Endodermal cell (in vitro differentiated cells): ENCODE measurements around the gene RAB3D. TPM values are rescaled to one million over a fixed set of nuclear protein-coding genes. Genes with fewer than 3 reads are reported as not detected.
A peak's percentile ranks its signal among the peaks of the same experiment; 100 is the strongest.

Experiments used
- DNase-seq: peaks from one replicate; pipeline ENCODE4 v3.0.0-alpha.2; 2017
- H3K27ac ChIP-seq: 2 replicates; pipeline ENCODE4 v1.5.1; 2013; ENCODE audit warnings: mild to moderate bottlenecking, low read depth, low read length, moderate library complexity
- H3K27me3 ChIP-seq: 2 replicates; pipeline ENCODE4 v1.6.1; 2013; ENCODE audit warnings: mild to moderate bottlenecking, low read length, moderate library complexity; ENCODE audit not compliant: insufficient read depth, control insufficient read depth, poor library complexity, severe bottlenecking
- H3K36me3 ChIP-seq: 2 replicates; pipeline ENCODE4 v1.7.0; 2013; ENCODE audit warnings: mild to moderate bottlenecking, low read length, moderate library complexity; ENCODE audit not compliant: control insufficient read depth, insufficient read depth
- H3K4me1 ChIP-seq: one replicate; pipeline ENCODE4 v1.7.0; 2013; ENCODE audit warnings: low read length; ENCODE audit not compliant: control insufficient read depth, insufficient read depth
- H3K4me3 ChIP-seq: 2 replicates; pipeline ENCODE4 v1.5.1; 2013; ENCODE audit warnings: mild to moderate bottlenecking, low read length, moderate library complexity
- H3K9ac ChIP-seq: 2 replicates; pipeline ENCODE4 v1.6.1; 2013; ENCODE audit warnings: mild to moderate bottlenecking, low read length, moderate library complexity; ENCODE audit not compliant: poor library complexity, severe bottlenecking; ENCODE audit errors: extremely low read depth
- H3K9me3 ChIP-seq: 2 replicates; pipeline ENCODE4 v1.6.1; 2013; ENCODE audit warnings: mild to moderate bottlenecking, low read length, moderate library complexity; ENCODE audit not compliant: control insufficient read depth
- H3K27ac Mint-ChIP-seq: 2 replicates; pipeline ENCODE4 v1.8.0; 2020; ENCODE audit warnings: mixed read lengths
- H3K27me3 Mint-ChIP-seq: 2 replicates; pipeline ENCODE4 v1.8.0; 2021; ENCODE audit warnings: mild to moderate bottlenecking, mixed read lengths; ENCODE audit not compliant: insufficient read depth
- H3K36me3 Mint-ChIP-seq: 2 replicates; pipeline ENCODE4 v1.8.0; 2020; ENCODE audit warnings: low read depth, mixed read lengths
- H3K4me1 Mint-ChIP-seq: 2 replicates; pipeline ENCODE4 v1.8.0; 2020; ENCODE audit warnings: mixed read lengths
- H3K4me3 Mint-ChIP-seq: 2 replicates; pipeline ENCODE4 v1.8.0; 2020; ENCODE audit warnings: mild to moderate bottlenecking, moderate library complexity, mixed read lengths
- H3K9me3 Mint-ChIP-seq: 2 replicates; pipeline ENCODE4 v1.8.0; 2020; ENCODE audit warnings: mild to moderate bottlenecking, mixed read lengths
- WGBS, 2 experiments: methylation state at CpG; one replicate each; pipeline versions ENCODE4 v1.1.5 to v1.1.7; 2013; ENCODE audit warnings: missing lambda C conversion rate in 2 of 2, mixed read lengths in 1 of 2; ENCODE audit not compliant: insufficient coverage in 1 of 2, insufficient read length in 1 of 2; 5-methylcytosine and 5-hydroxymethylcytosine counted together
- total RNA-seq, 2 donors: library from RNA; stranded (reverse); fragmentation: NEBNext Ultra II Directional in 1 of 2; extraction: Animal tissue kit (Norgen Biotek cat#: 25700) in 1 of 2; gene quantifications; 2 replicates in 1 of 2; 3 replicates in 1 of 2; pipeline ENCODE4 v1.2.1, GENCODE V29; 2021
- TF ChIP-seq, protein P1 (sequence below): fragments of 200-600 bp; sonication (generic); conservative IDR thresholded peaks from 2 replicates; pipeline ENCODE4 v1.5.0; 2021; ENCODE audit warnings: antibody characterized with exemption, mild to moderate bottlenecking

RAB3D gene
- total RNA-seq, 2 donors from 2014 or later, result 37.2 to 43.2 TPM

DNA sequence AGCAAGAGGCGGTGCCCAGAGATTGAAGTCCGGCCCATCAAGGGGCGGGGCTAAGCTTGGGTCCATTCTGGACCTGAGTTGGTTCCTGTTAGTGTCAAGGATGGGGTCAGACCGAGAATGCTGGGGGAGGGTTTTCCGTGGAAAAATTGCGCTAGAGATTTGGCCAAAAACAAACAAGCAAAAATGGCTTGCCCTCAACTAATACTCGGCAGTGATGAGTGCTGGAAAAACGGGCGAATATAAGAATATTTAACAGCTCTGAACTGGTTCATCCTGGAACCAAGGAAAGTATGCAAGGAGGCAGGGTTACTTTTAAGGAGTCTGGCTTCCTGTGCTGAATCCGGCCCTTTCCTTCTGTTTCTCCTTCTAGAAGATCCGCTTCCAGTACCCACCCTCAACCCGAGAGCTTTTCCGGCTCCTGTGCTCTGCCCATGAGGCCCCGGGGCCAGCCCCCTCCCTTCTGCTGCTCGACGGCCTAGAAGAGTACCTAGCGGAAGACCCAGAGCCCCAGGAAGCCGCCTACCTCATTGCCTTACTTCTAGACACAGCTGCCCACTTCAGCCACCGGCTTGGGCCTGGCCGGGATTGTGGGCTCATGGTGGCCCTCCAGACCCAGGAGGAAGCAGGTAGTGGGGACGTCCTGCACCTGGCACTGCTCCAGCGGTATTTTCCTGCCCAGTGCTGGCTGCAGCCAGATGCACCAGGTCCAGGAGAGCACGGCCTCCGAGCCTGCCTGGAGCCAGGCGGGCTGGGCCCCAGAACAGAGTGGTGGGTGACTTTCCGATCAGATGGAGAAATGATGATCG is 35.9 kb upstream of the RAB3D start:
- H3K9me3 ChIP-seq, result no peaks in the 10 kb centered on the region
- H3K4me3 ChIP-seq, result peak overlapping the region; percentile 81
- WGBS, 2 experiments, result 44 to 57% methylated on average over 21 to 27 of the region's 27 CpGs
- no peak overlapping the region for H3K27ac ChIP-seq
- H3K9me3 Mint-ChIP-seq, result no peaks in the 10 kb centered on the region
- DNase-seq, result peak; percentile 83
- no peak overlapping the region for H3K4me3 Mint-ChIP-seq
- TF ChIP-seq, protein P1, sequence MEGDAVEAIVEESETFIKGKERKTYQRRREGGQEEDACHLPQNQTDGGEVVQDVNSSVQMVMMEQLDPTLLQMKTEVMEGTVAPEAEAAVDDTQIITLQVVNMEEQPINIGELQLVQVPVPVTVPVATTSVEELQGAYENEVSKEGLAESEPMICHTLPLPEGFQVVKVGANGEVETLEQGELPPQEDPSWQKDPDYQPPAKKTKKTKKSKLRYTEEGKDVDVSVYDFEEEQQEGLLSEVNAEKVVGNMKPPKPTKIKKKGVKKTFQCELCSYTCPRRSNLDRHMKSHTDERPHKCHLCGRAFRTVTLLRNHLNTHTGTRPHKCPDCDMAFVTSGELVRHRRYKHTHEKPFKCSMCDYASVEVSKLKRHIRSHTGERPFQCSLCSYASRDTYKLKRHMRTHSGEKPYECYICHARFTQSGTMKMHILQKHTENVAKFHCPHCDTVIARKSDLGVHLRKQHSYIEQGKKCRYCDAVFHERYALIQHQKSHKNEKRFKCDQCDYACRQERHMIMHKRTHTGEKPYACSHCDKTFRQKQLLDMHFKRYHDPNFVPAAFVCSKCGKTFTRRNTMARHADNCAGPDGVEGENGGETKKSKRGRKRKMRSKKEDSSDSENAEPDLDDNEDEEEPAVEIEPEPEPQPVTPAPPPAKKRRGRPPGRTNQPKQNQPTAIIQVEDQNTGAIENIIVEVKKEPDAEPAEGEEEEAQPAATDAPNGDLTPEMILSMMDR, result no peak
- H3K27me3 ChIP-seq, result no peaks in the 10 kb centered on the region
- H3K4me1 ChIP-seq, result peaks cover 4% of the 10 kb centered on the region
- peaks cover 32% of the 10 kb centered on the region for H3K36me3 Mint-ChIP-seq
- no peaks in the 10 kb centered on the region for H3K27me3 Mint-ChIP-seq
- no peak overlapping the region for H3K27ac Mint-ChIP-seq
- H3K9ac ChIP-seq, result no peak overlapping the region
- H3K4me1 Mint-ChIP-seq, result no peaks in the 10 kb centered on the region
- peaks cover 20% of the 10 kb centered on the region for H3K36me3 ChIP-seq

DNA sequence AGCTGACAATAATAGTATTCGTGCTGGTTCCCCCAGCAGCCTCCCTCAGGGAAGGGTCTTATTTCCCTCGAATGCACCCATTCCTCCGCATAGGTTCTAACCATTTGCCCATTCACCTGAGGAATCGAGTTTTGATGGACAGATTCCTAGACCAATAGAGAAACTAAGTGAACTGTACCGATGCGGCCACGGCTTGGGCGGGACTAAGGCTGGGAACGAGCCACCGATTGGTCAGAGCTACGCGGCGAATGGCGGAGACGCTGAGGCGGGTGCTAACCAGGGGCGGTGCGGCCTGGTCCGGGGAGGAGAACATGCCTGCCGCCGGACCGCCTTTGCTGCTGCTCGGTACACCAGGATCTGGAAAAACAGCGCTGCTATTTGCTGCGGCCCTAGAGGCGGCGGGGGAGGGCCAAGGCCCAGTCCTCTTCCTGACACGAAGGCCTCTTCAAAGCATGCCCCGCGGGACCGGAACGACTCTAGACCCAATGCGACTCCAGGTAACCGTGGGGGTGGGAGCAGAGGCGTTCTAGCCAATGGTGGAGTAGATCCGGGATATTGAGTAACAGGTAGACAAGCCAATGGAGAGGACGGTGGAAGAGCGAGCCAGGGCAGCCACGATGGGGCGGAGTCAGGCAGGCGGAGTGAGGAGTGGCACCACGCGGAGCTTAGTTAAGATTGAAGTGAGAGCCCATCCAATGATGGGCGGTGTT is 35.1 kb upstream of the RAB3D start, which contains the start of gene SWSAP1:
TSS of gene SWSAP1 (plus strand) at position 234 of the 710 bp plus-strand sequence. CDS start at position 249, 15 bp downstream.
- WGBS, 2 experiments, result 0 to 1% methylated on average over 43 to 44 of the region's 44 CpGs
- peak; percentile 99 for DNase-seq
- Histone ChIP-seq H3K9ac (peak within 1 kb of the TSS; percentile 73), H3K4me3 (peak within 1 kb of the TSS; percentile 81), H3K36me3 (peaks cover 13% of the 10 kb centered on the region), H3K4me1 (peaks cover 4% of the 10 kb centered on the region), H3K27me3 (no peaks in the 10 kb centered on the region), H3K27ac (peak within 1 kb of the TSS; percentile 91), H3K9me3 (no peaks in the 10 kb centered on the region)
- Mint-ChIP-seq H3K9me3 (no peaks in the 10 kb centered on the region), H3K27ac (no peak within 1 kb of the TSS), H3K36me3 (peaks cover 26% of the 10 kb centered on the region), H3K27me3 (no peaks in the 10 kb centered on the region), H3K4me3 (no peak within 1 kb of the TSS), H3K4me1 (no peaks in the 10 kb centered on the region)
- TF ChIP-seq, protein P1, result no peak

DNA sequence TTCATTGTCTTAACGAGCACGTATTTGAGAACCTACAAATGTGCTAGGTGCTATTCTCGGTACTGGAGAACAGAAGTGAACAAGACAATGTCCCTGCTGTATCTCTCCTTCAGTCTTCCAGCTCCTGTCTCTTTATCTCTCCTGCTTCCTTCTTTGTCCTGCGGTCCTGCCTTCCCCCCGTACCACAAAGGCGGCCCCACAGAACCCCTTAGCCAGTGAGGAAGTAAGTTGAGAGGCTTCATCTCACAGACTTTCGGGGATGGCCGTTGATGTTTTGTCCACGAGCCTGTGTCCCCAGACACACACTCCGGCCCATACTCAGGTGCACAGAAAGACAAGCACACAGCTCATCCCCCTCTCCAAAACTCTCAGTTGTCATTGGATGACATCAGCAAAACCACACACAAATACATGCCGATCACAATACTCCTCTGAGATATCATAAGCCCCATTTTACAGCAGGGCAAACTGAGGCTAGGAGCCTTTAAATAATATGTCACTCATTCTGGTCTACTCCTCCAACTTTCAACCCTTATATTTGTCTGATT is 34.5 kb upstream of the RAB3D start:
- peaks cover 4% of the 10 kb centered on the region for H3K4me1 ChIP-seq
- H3K36me3 ChIP-seq, result peaks cover 13% of the 10 kb centered on the region
- Mint-ChIP-seq H3K27ac (no peak overlapping the region), H3K27me3 (no peaks in the 10 kb centered on the region), H3K9me3 (no peaks in the 10 kb centered on the region), H3K4me3 (no peak overlapping the region), H3K4me1 (no peaks in the 10 kb centered on the region), H3K36me3 (peaks cover 24% of the 10 kb centered on the region)
- H3K9me3 ChIP-seq, result no peaks in the 10 kb centered on the region
- 67 to 79% methylated on average over 7 to 11 of the region's 11 CpGs for WGBS, 2 experiments
- H3K4me3 ChIP-seq, result peak overlapping the region; percentile 81
- no peak overlapping the region for H3K9ac ChIP-seq
- no peak for DNase-seq
- no peaks in the 10 kb centered on the region for H3K27me3 ChIP-seq
- TF ChIP-seq, protein P1, result no peak
- H3K27ac ChIP-seq, result peak overlapping the region; percentile 91
